Measurements from ENCODE around the gene JCAD. TPM values are rescaled to one million over a fixed set of nuclear protein-coding genes. Genes with fewer than 3 reads are reported as not detected.

JCAD gene
- total RNA-seq, 1 experiment from 2014 or later, result 0.77 TPM

DNA sequence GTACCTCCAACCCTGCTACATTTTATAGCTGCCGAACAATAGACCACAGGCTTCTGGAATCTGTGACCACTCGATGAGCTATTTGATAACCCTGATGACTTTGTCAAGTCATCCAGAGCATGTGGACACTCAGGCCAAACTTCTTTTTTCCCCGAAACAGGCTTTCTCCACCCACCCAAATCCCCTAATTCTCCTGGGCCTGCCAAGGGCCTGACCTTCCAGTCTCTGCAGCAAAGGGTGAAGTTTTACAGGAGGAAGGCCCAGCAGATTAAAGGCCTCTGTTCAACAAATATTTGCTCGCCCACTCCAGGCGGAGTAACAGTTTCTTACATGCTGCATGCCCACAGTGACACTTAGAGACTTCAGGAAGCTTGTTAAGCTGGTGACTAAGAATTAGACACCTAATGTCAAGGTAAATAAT, 2.0 kb downstream of the JCAD start:
- no peak overlapping the region for H2BK5ac ChIP-seq (ENCODE audit: insufficient read length, low read length)
- H3K36me3 Mint-ChIP-seq (ENCODE audit: insufficient read depth in 1 of 3, low read depth in 3 of 3), result no peaks in the 10 kb centered on the region

More for the DNA sequence above, 2.0 kb downstream of the JCAD start:
- Histone ChIP-seq H3T11ph (ENCODE audit: low read length) (no peak overlapping the region), H2BK120ac (ENCODE audit: low read depth, low read length, poor library complexity, severe bottlenecking) (no peak overlapping the region), H3K14ac (ENCODE audit: insufficient read depth, low read length) (no peak overlapping the region), H3K56ac (ENCODE audit: insufficient read length, low read depth, low read length) (no peak overlapping the region), H2BK15ac (ENCODE audit: low read depth, low read length) (no peak overlapping the region), H3K9me3 (ENCODE audit: control insufficient read depth, low read depth, low read length) (no peaks in the 10 kb centered on the region), H3K4me1 (ENCODE audit: insufficient read depth, low read length) (no peaks in the 10 kb centered on the region; the same call in 1 of the 2 replicates), H4K5ac (ENCODE audit: insufficient read length, low read depth, low read length) (no peak overlapping the region), H3K79me1 (ENCODE audit: insufficient read depth, low read depth, low read length, poor library complexity, severe bottlenecking) (no peaks in the 10 kb centered on the region), H2AK5ac (ENCODE audit: insufficient read length, low read length) (no peak overlapping the region), H4K91ac (ENCODE audit: insufficient read length, low read depth, low read length) (no peak overlapping the region), H3K23me2 (ENCODE audit: insufficient read length, low read depth, low read length, poor library complexity, severe bottlenecking) (peaks cover 9% of the 10 kb centered on the region), H3K4me2 (ENCODE audit: insufficient read depth, insufficient read length, low read length) (no peak overlapping the region), H3K23ac (ENCODE audit: insufficient read length, low read depth, low read length) (no peak overlapping the region), H3K9ac (ENCODE audit: extremely low read depth, insufficient read length, low read length) (no peak overlapping the region), H2BK12ac (ENCODE audit: insufficient read length, low read depth, low read length) (no peak overlapping the region), H3K18ac (ENCODE audit: insufficient read length, low read depth, low read length) (no peak overlapping the region), H4K8ac (replicated peaks; ENCODE audit: insufficient read length, low read depth, low read length) (no peak overlapping the region), H2BK20ac (ENCODE audit: low read depth, low read length, poor library complexity, severe bottlenecking) (no peak overlapping the region), H2AFZ (ENCODE audit: low read length) (no peak overlapping the region), H4K20me1 (ENCODE audit: control insufficient read depth, insufficient read depth, insufficient read length) (no peaks in the 10 kb centered on the region), H3K27me3 (ENCODE audit: insufficient read depth, low read length) (no peaks in the 10 kb centered on the region; the same call in 1 of the 2 replicates), H3K4ac (ENCODE audit: low read depth, low read length) (no peak overlapping the region), H3K79me2 (ENCODE audit: insufficient read depth, low read length) (no peaks in the 10 kb centered on the region), H3K27ac (ENCODE audit: insufficient read length, low read depth, low read length) (no peak overlapping the region)
- Mint-ChIP-seq H3K9me3 (no peaks in the 10 kb centered on the region; a peak in 2 of 5 replicates), H3K4me1 (peaks cover 35 to 44% of the 10 kb centered on the region in 2 experiments), H3K27me3 (ENCODE audit: low read depth) (peaks cover 48% of the 10 kb centered on the region), H3K27ac (peak overlapping the region in 1 of 3 experiments; percentile 70; a peak in 2 of 7 replicates), H3K4me3 (peak overlapping the region in 1 of 2 experiments; percentile 82; a peak in 3 of 5 replicates)
- TF ChIP-seq, protein P1, sequence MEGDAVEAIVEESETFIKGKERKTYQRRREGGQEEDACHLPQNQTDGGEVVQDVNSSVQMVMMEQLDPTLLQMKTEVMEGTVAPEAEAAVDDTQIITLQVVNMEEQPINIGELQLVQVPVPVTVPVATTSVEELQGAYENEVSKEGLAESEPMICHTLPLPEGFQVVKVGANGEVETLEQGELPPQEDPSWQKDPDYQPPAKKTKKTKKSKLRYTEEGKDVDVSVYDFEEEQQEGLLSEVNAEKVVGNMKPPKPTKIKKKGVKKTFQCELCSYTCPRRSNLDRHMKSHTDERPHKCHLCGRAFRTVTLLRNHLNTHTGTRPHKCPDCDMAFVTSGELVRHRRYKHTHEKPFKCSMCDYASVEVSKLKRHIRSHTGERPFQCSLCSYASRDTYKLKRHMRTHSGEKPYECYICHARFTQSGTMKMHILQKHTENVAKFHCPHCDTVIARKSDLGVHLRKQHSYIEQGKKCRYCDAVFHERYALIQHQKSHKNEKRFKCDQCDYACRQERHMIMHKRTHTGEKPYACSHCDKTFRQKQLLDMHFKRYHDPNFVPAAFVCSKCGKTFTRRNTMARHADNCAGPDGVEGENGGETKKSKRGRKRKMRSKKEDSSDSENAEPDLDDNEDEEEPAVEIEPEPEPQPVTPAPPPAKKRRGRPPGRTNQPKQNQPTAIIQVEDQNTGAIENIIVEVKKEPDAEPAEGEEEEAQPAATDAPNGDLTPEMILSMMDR (conservative IDR thresholded peaks at IDR 0.05), result no peak
- no CpG with 5 or more reads among the region's 5 CpGs for WGBS (ENCODE audit: extremely low coverage, insufficient read length, low lambda C conversion rate)
- no peak for DNase-seq
